Esophagus muscularis mucosa (tissue), 4 donors: Measurements from ENCODE around the gene KRT74. TPM values are rescaled to one million over a fixed set of nuclear protein-coding genes. Genes with fewer than 3 reads are reported as not detected.

Experiments
- DNase-seq: peaks from one replicate; pipeline ENCODE4 v3.0.0-alpha.2; 2017; ENCODE audit errors: extremely low spot score
- H3K27ac ChIP-seq, 4 donors: fragments of 200-600 bp; sonication (generic); replicated peaks in 1 of 4; 1 replicate in 3 of 4; 2 replicates in 1 of 4; pipeline ENCODE4 v1.5.1; 2016 to 2019; ENCODE audit warnings: mild to moderate bottlenecking in 1 of 4
- H3K27me3 ChIP-seq, 4 donors: fragments of 200-600 bp; sonication (generic); one replicate each; pipeline versions ENCODE4 v1.5.1 to v1.6.0; 2016 to 2019
- H3K36me3 ChIP-seq, 4 donors: fragments of 200-600 bp; sonication (generic); one replicate each; pipeline ENCODE4 v1.5.1; 2016 to 2019
- H3K4me1 ChIP-seq, 4 donors: fragments of 200-600 bp; sonication (generic); one replicate each; pipeline ENCODE4 v1.5.1; 2016 to 2019
- H3K4me3 ChIP-seq, 4 donors: fragments of 200-600 bp; sonication (generic); 1 replicate in 2 of 4; 2 replicates in 2 of 4; pipeline ENCODE4 v1.5.1; 2016 to 2019; ENCODE audit warnings: mild to moderate bottlenecking in 4 of 4, moderate library complexity in 1 of 4
- H3K9me3 ChIP-seq, 4 donors: fragments of 200-600 bp; sonication (generic); 1 replicate in 3 of 4; 2 replicates in 1 of 4; pipeline ENCODE4 v1.5.1; 2016 to 2019
- EP300 ChIP-seq: sonication (generic); formaldehyde crosslinking; IDR thresholded peaks from one replicate; pipeline ENCODE4 v1.6.1; 2017; ENCODE audit warnings: antibody characterized with exemption
- POLR2A ChIP-seq: fragments of 450-650 bp; IDR thresholded peaks from one replicate; pipeline ENCODE4 v1.6.1; 2017; ENCODE audit warnings: antibody characterized with exemption, moderate library complexity, mild to moderate bottlenecking, low read depth
- POLR2AphosphoS5 ChIP-seq, 2 donors: sonication (generic); formaldehyde crosslinking; IDR thresholded peaks; one replicate each; pipeline ENCODE4 v1.6.1; 2017; ENCODE audit warnings: antibody characterized with exemption in 2 of 2
- WGBS: methylation state at CpG from one replicate; pipeline ENCODE4 v1.1.5; 2018; 5-methylcytosine and 5-hydroxymethylcytosine counted together
- intact Hi-C: fragments of 100-400 bp; cut with DNase I; formaldehyde crosslinking; loops from one replicate; pipeline ENCODE4 v1.15.1; 2023
- total RNA-seq, 4 donors: library from RNA; depleted of rRNA; stranded (reverse); fragments of >200 nt; gene quantifications; one replicate each; pipeline versions ENCODE4 v1.1.0 to v1.2.1, GENCODE V29; 2016
- TF ChIP-seq, protein P1 (sequence below), 3 experiments: fragments of 200-600 bp in 2 of 3; fragments of 450-650 bp in 1 of 3; sonication (generic) in 2 of 3; IDR thresholded peaks; one replicate each; pipeline ENCODE4 v1.5.1; 2017 to 2019; ENCODE audit warnings: antibody characterized with exemption in 3 of 3, mild to moderate bottlenecking in 2 of 3, moderate library complexity in 1 of 3

KRT74 gene
- total RNA-seq, 4 donors from 2014 or later = not detected

DNA sequence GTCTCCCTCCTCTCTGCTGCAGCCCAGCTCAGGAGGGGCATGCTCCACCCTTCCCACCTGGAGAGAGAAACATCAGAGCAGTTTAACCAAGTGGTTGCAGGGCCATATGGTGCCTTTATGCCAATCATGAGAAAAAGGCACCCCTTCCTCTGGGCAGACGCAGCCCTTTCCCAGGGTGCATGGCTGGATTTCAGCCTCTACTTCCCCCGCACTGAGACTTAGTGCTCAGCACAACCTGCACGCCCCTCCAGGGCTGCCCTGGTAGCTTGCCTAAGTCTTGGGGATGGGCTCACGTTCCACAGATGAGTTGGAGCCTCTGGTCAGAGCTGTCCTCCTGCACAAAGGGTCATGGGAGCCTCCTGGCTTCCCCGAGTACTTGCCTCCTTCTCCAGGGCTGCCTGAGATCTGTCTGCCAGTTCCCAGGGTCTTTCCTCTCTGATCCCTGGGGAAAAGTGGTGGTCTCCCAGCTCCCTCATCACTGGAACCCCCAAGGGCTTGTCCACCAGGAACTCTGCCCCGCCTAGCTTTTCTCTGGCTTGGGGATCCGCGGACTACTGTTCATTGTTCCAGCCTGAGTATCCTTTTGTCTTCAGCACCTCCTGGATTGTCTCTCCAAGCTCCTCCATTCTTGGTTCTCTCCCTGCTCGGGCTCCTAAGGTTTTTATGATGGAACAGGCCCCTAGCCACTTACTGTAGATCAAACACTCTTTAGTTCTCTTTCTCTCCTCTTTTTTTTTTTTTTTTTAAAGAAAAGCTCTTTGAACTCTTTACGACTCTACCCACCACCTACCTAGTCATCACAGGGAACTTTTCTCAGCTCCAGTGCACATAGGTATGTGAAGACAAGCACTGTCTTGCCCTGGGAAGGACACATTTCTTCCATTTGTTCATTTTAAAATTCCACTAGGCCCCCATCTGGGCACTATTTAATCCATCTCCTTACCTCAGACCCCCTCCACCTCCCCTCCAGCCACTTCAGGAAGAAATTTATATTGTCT, 6.1 kb upstream of the KRT74 start:
- no peak overlapping the region for H3K27ac ChIP-seq
- peaks cover 0 to 7% (median 0%) of the 10 kb centered on the region in 4 donors for H3K27me3 ChIP-seq
- H3K36me3 ChIP-seq = no peaks in the 10 kb centered on the region
- H3K9me3 ChIP-seq = no peaks in the 10 kb centered on the region
- no peak overlapping the region for H3K4me3 ChIP-seq
- WGBS = 86% methylated on average over 9 of the region's 10 CpGs
- TF ChIP-seq POLR2A (no peak), EP300 (no peak), POLR2AphosphoS5 (IDR thresholded peaks at IDR 0.05) (no peak)
- TF ChIP-seq, protein P1, sequence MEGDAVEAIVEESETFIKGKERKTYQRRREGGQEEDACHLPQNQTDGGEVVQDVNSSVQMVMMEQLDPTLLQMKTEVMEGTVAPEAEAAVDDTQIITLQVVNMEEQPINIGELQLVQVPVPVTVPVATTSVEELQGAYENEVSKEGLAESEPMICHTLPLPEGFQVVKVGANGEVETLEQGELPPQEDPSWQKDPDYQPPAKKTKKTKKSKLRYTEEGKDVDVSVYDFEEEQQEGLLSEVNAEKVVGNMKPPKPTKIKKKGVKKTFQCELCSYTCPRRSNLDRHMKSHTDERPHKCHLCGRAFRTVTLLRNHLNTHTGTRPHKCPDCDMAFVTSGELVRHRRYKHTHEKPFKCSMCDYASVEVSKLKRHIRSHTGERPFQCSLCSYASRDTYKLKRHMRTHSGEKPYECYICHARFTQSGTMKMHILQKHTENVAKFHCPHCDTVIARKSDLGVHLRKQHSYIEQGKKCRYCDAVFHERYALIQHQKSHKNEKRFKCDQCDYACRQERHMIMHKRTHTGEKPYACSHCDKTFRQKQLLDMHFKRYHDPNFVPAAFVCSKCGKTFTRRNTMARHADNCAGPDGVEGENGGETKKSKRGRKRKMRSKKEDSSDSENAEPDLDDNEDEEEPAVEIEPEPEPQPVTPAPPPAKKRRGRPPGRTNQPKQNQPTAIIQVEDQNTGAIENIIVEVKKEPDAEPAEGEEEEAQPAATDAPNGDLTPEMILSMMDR (IDR thresholded peaks at IDR 0.05) = no peak
- intact Hi-C loops = loop anchor here (10.0 kb wide), 2 partner anchors 205 to 425 kb away; no protein-coding TSS in a partner anchor
- H3K4me1 ChIP-seq = no peaks in the 10 kb centered on the region
- no peak for DNase-seq

DNA sequence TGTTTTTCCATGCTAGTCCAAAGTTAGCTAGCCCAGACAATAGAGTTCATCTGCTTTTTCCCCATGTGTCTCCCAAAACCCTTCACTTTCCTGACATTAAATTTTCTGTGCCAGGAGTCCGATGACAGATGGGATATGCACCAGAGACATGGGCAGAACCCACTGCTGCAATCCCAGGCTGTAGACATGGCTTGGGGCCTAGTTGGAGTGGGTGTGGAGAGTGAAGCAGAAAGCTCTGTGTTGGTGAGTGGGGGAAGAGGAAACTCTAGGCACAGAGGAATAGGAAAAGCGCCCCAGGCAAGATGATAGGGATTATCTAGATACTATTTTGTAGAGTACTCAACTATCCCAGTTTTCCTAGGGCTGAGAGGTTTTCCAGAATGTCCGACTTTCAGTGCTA, 4.8 kb upstream of the KRT74 start:
- WGBS = 94% methylated on average over 3 of the region's 3 CpGs
- H3K4me1 ChIP-seq = no peaks in the 10 kb centered on the region
- H3K36me3 ChIP-seq = no peaks in the 10 kb centered on the region
- peaks cover 0 to 12% (median 0%) of the 10 kb centered on the region in 4 donors for H3K27me3 ChIP-seq
- intact Hi-C loops = loop anchor here (10.0 kb wide), 1 partner anchor 204 kb away; no protein-coding TSS in a partner anchor
- no peak for DNase-seq
- H3K4me3 ChIP-seq = no peak overlapping the region
- no peaks in the 10 kb centered on the region for H3K9me3 ChIP-seq
- TF ChIP-seq, protein P1 (IDR thresholded peaks at IDR 0.05) = no peak
- TF ChIP-seq EP300 (no peak), POLR2AphosphoS5 (IDR thresholded peaks at IDR 0.05) (no peak), POLR2A (no peak)
- H3K27ac ChIP-seq = no peak overlapping the region

DNA sequence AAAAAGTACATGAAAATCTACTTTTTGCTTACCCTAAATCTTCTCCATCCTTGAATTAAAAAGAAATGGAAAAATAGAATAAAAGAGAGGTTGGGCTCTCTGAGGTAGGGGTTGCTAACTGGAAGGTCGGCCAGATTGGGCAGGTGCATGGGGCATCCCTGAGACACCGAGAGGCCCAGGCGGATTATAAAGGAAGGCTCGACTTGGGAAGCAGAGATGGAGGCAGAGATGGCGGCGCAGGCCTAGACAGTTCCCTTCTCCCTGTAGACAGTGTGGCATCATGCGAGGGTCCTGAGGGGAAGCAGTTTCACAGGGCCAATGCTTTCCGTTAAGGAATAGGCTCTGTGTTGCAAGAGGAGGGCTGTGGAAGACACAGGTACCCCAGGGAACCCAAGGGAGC, 3.7 kb upstream of the KRT74 start:
- Histone ChIP-seq H3K4me1 (no peaks in the 10 kb centered on the region), H3K36me3 (no peaks in the 10 kb centered on the region), H3K4me3 (no peak overlapping the region), H3K9me3 (no peaks in the 10 kb centered on the region), H3K27ac (no peak overlapping the region), H3K27me3 (peaks cover 0 to 16% (median 0%) of the 10 kb centered on the region in 4 donors)
- 95% methylated on average over 8 of the region's 8 CpGs for WGBS
- no peak for DNase-seq
- TF ChIP-seq EP300 (no peak), POLR2A (no peak), POLR2AphosphoS5 (IDR thresholded peaks at IDR 0.05) (no peak)
- TF ChIP-seq, protein P1 (IDR thresholded peaks at IDR 0.05) = no peak
- intact Hi-C loops = loop anchor here (10.0 kb wide), 1 partner anchor 203 kb away; no protein-coding TSS in a partner anchor

DNA sequence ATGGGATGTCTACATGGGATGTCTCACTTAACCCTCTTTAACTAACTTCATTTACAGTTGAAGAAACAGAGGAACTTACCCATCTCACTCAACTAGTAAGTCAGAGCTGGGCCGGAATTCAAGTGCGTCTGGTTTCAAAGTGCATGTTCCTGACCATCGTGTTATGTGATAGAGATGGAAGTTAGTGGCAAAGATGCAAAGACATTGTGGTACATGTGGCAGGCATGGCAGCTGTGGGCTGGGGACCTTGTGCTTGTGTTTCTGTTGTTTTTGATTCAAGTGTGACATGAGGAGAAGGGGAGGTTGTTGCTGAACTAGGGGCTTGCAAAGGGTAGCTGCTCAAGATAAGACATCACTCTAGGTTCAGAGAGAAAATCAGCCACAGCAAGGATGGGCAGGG, 2.3 kb upstream of the KRT74 start:
- Histone ChIP-seq H3K27me3 (peaks cover 0 to 28% (median 0%) of the 10 kb centered on the region in 4 donors), H3K4me1 (no peaks in the 10 kb centered on the region), H3K36me3 (no peaks in the 10 kb centered on the region), H3K27ac (no peak overlapping the region), H3K4me3 (no peak overlapping the region), H3K9me3 (no peaks in the 10 kb centered on the region)
- no peak for DNase-seq
- TF ChIP-seq EP300 (no peak), POLR2A (no peak), POLR2AphosphoS5 (IDR thresholded peaks at IDR 0.05) (no peak)
- TF ChIP-seq, protein P1 (IDR thresholded peaks at IDR 0.05) = no peak
- 97% methylated on average over 3 of the region's 3 CpGs for WGBS
- intact Hi-C loops = loop anchor here (10.0 kb wide), 1 partner anchor 201 kb away; no protein-coding TSS in a partner anchor
